ENCODE results near the gene PCDHGA12. TPM values are rescaled to one million over a fixed set of nuclear protein-coding genes. Genes with fewer than 3 reads are reported as not detected.

Gene PCDHGA12
- polyA plus RNA-seq, 1 experiment: 7.9 TPM

DNA sequence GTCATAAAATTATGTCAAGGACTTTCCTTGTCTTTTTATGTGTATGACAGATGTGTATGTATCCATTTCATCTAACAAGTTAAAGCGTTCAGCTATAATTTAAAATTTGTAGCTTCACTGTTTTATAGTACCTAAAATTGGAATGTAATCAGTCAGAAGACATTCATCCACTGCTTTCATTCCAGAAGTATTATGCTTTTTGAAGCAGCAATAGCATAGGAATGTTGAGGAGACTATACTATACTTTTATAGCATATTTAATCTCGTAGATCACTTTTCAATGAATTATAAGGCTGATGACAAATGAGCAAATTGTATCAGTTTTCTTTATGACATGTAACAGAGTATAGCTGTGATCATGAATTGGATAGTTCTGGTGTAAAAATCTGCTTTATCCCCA lies 6.9 kb downstream of the PCDHGA12 start:
- DNase-seq (ENCODE audit: low read depth): no peak
- H3K27me3 ChIP-seq (ENCODE audit: control insufficient read depth, insufficient read depth, low read length): no peaks in the 10 kb centered on the region
- H3K4me3 ChIP-seq (ENCODE audit: low read depth, low read length): no peak overlapping the region
- peaks cover 3% of the 10 kb centered on the region; the same call in 1 of the 2 replicates for H3K36me3 ChIP-seq (ENCODE audit: control insufficient read depth, insufficient read depth, low read length)
- ChIA-PET POLR2A (no interaction called here), CTCF (interaction anchor here (0.6 to 1.9 kb wide), 6 partner anchors 20 to 126 kb away, joined by 3 to 9 read pairs (median 4); partner anchors contain the start of gene PCDHGB7)
- no peak for TF ChIP-seq CTCF (IDR thresholded peaks at IDR 0.05; ENCODE audit: insufficient read depth, low read depth, low read length)

DNA sequence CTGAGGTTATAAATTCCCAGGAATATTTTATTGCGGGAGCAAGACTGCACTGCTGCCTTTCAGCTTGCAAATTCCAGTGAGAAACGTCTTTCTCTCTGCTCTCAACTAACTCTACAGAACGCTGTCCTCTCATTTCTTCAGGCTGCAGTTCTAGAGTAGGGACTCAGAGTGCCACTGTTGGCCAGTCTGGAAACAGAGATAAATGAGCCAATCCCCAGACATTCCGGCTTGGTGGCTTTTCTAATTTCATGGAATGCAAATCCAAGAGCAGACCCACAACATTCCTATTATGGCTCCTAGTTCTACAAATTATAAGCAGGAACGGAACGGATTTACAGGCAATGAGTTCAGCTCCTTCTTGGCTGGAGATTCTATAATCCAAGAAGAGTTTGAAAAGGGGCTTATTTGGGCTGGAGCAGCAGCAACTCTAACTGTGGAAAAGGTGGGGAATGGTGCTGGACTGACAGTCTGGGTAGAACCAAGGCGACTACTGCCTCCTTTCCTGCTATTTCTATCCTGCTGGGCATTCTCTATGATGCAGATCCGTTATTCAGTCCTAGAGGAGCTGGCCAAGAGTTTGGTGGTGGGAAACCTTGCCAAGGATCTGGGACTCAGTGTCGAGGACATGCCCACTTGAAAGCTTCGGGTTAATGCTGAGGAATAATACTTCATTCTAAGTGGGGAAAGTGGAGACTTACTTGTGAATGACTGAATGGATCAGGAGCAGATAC lies 9.3 kb downstream of the PCDHGA12 start:
- Histone ChIP-seq H3K4me3 (ENCODE audit: low read depth, low read length) (no peak overlapping the region), H3K27me3 (ENCODE audit: control insufficient read depth, insufficient read depth, low read length) (no peaks in the 10 kb centered on the region), H3K36me3 (ENCODE audit: control insufficient read depth, insufficient read depth, low read length) (peaks cover 3% of the 10 kb centered on the region; the same call in 1 of the 2 replicates)
- no peak for TF ChIP-seq CTCF (IDR thresholded peaks at IDR 0.05; ENCODE audit: insufficient read depth, low read depth, low read length)
- ChIA-PET POLR2A (no interaction called here), CTCF (interaction anchor here (0.7 to 2.1 kb wide), 9 partner anchors 9 to 125 kb away, joined by 3 to 10 read pairs (median 4); partner anchors contain the start of genes PCDHGA12, PCDHGB7 and PCDHGC3)
- DNase-seq (ENCODE audit: low read depth): no peak

DNA sequence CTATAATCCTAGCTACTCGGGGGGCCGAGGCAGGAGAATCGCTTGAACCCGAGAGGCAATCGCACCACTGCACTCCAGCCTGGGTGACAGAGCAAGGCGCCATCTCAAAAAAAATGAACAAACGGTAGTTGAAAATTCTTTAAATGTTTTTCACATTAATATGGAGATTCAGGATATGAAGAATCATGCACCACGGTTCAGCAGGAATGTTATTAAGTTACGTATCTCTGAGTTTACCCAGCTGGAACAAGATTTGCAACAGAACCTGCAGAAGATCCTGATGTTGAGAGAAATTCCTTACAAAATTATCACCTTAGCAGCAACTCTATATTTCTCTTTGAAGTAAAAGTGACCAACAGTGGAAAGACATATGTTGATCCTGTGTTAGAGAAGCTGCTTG lies 10.0 kb downstream of the PCDHGA12 start:
- DNase-seq (ENCODE audit: low read depth): no peak
- Histone ChIP-seq H3K27me3 (ENCODE audit: control insufficient read depth, insufficient read depth, low read length) (no peaks in the 10 kb centered on the region), H3K36me3 (ENCODE audit: control insufficient read depth, insufficient read depth, low read length) (peaks cover 3% of the 10 kb centered on the region; the same call in 1 of the 2 replicates), H3K4me3 (ENCODE audit: low read depth, low read length) (no peak overlapping the region)
- no peak for TF ChIP-seq CTCF (IDR thresholded peaks at IDR 0.05; ENCODE audit: insufficient read depth, low read depth, low read length)
- POLR2A ChIA-PET: no interaction called here
- CTCF ChIA-PET: interaction anchor here (0.7 to 2.1 kb wide), 7 partner anchors 10 to 124 kb away, joined by 3 to 10 read pairs (median 4); partner anchors contain the start of genes PCDHGA12 and PCDHGC3

- Histone ChIP-seq H3K4me3 (ENCODE audit: low read depth, low read length) (no peak overlapping the region), H3K36me3 (ENCODE audit: control insufficient read depth, insufficient read depth, low read length) (peaks cover 3% of the 10 kb centered on the region; the same call in 1 of the 2 replicates), H3K27me3 (ENCODE audit: control insufficient read depth, insufficient read depth, low read length) (no peaks in the 10 kb centered on the region)
- POLR2A ChIA-PET: no interaction called here
- CTCF ChIA-PET: interaction anchor here (0.5 to 2.7 kb wide), 3 partner anchors 24 to 245 kb away, joined by 3 to 9 read pairs (median 3); partner anchors contain the start of gene PCDHGB7
- TF ChIP-seq CTCF (IDR thresholded peaks at IDR 0.05; ENCODE audit: insufficient read depth, low read depth, low read length): no peak
- no peak for DNase-seq (ENCODE audit: low read depth)
Observed at GRCh38 chr5:141441571-141442170, 11.4 kb downstream of the PCDHGA12 start.

- ChIA-PET POLR2A (interaction anchor here (0.6 kb wide), 1 partner anchor 10 kb away, joined by 3 read pairs; no protein-coding TSS in a partner anchor), CTCF (interaction anchor here (1.0 to 2.3 kb wide), 4 partner anchors 10 to 92 kb away, joined by 3 to 9 read pairs (median 6); partner anchors contain the start of genes PCDHGB7 and PCDHGC3)
- no peak for DNase-seq (ENCODE audit: low read depth)
- TF ChIP-seq CTCF (IDR thresholded peaks at IDR 0.05; ENCODE audit: insufficient read depth, low read depth, low read length): no peak
- Histone ChIP-seq H3K4me3 (ENCODE audit: low read depth, low read length) (no peak overlapping the region), H3K36me3 (ENCODE audit: control insufficient read depth, insufficient read depth, low read length) (no peaks in the 10 kb centered on the region), H3K27me3 (ENCODE audit: control insufficient read depth, insufficient read depth, low read length) (no peaks in the 10 kb centered on the region)
Observed at GRCh38 chr5:141465351-141465750, 35.0 kb downstream of the PCDHGA12 start.

Data from BJ (cell line).